Panc1 (cell line): Measurements from ENCODE around the gene ARMCX1. TPM values are rescaled to one million over a fixed set of nuclear protein-coding genes. Genes with fewer than 3 reads are reported as not detected.

ENCODE experiments used
- ATAC-seq: fragments of 200-7000 bp; cut with Tn5 transposase; 2 replicates; pipeline ENCODE4 v1.9.1; 2020; ENCODE audit warnings: mild to moderate bottlenecking, moderate library complexity
- BruUV-seq: library from RNA; stranded (reverse); fragments of 400-500 nt; replicated peaks from 2 replicates; lab custom pipeline; 2021; lab: Mats Ljungman, UMichigan
- CTCF ChIA-PET: fragments of 300-600 bp; sonication (Branson Sonifier 250); formaldehyde crosslinking; loops from one replicate; lab custom pipeline; 2022; ENCODE audit warnings: antibody characterized with exemption; lab: Charles Lee
- POLR2A ChIA-PET: fragments of 300-600 bp; sonication (Branson Sonifier 250); formaldehyde crosslinking; loops from one replicate; lab custom pipeline; 2022; ENCODE audit warnings: antibody characterized with exemption; lab: Charles Lee
- DNase-seq: peaks from one replicate; pipeline ENCODE4 v3.0.0-alpha.2; 2010; ENCODE audit warnings: low read depth, low spot score
- H3K27ac ChIP-seq: 2 replicates; pipeline ENCODE4 v1.5.1; 2011; ENCODE audit warnings: mild to moderate bottlenecking, low read length, inconsistent platforms
- H3K27me3 ChIP-seq: fragments of 200-500 bp; sonication (Bioruptor generic); 2 replicates; pipeline ENCODE4 v1.6.0; 2014; ENCODE audit warnings: low read length, inconsistent platforms; ENCODE audit not compliant: control insufficient read depth, insufficient read depth
- H3K36me3 ChIP-seq: fragments of 200-500 bp; sonication (Bioruptor generic); 2 replicates; pipeline ENCODE4 v1.5.1; 2014; ENCODE audit warnings: inconsistent platforms, mild to moderate bottlenecking, low read length, moderate library complexity; ENCODE audit not compliant: control insufficient read depth, insufficient read depth
- H3K4me1 ChIP-seq: 2 replicates; pipeline ENCODE4 v1.5.1; 2011; ENCODE audit warnings: inconsistent platforms, mild to moderate bottlenecking, low read length, moderate library complexity; ENCODE audit not compliant: control insufficient read depth, insufficient read depth
- H3K4me3 ChIP-seq, 2 experiments: 2 replicates each; pipeline ENCODE4 v1.5.1; 2011 to 2012; ENCODE audit warnings: low read depth in 2 of 2, low read length in 2 of 2, mild to moderate bottlenecking in 2 of 2, inconsistent platforms in 1 of 2, moderate library complexity in 1 of 2
- H3K9me3 ChIP-seq: fragments of 200-500 bp; sonication (Bioruptor generic); 2 replicates; pipeline ENCODE4 v1.5.1; 2014; ENCODE audit warnings: low read depth, mild to moderate bottlenecking, inconsistent platforms, low read length, moderate library complexity; ENCODE audit not compliant: control insufficient read depth, insufficient read depth
- POLR2AphosphoS5 ChIP-seq: IDR thresholded peaks from 2 replicates; pipeline ENCODE4 v1.6.1; 2012; ENCODE audit warnings: mild to moderate bottlenecking, low read depth, low read length, moderate library complexity
- SIN3A ChIP-seq: IDR thresholded peaks from 2 replicates; pipeline ENCODE4 v1.6.1; 2012; ENCODE audit warnings: low read depth, mild to moderate bottlenecking, low read length, moderate library complexity, borderline replicate concordance; ENCODE audit not compliant: insufficient read depth
- TCF7L2 ChIP-seq: IDR thresholded peaks from 2 replicates; pipeline ENCODE4 v1.6.1; 2011; ENCODE audit warnings: mild to moderate bottlenecking, low read depth, low read length, inconsistent platforms
- in situ Hi-C: cut with HindIII; loops from 2 replicates; pipeline ENCODE4 v1.10.0; 2016; ENCODE audit warnings: low sequenced_read_pairs, low pct_unique_long_range_greater_than_20kb
- intact Hi-C: fragments of 100-400 bp; cut with micrococcal nuclease; formaldehyde crosslinking; loops from one replicate; pipeline ENCODE4 v1.10.0; 2022; ENCODE audit not compliant: unreplicated experiment
- total RNA-seq: library from RNA; stranded (reverse); gene quantifications from one replicate; pipeline ENCODE4 v1.2.1, GENCODE V29; 2021; ENCODE audit not compliant: unreplicated experiment
- TF ChIP-seq, protein P1 (sequence below): fragments of 450-650 bp; IDR thresholded peaks from 2 replicates; pipeline ENCODE4 v1.5.1; 2017; ENCODE audit warnings: mild to moderate bottlenecking
- TF ChIP-seq, protein P2 (sequence below), 2 experiments: IDR thresholded peaks; 2 replicates each; pipeline ENCODE4 v1.6.1; 2011 to 2012; ENCODE audit warnings: low read depth in 2 of 2, control low read depth in 1 of 2, low read length in 1 of 2, mild to moderate bottlenecking in 1 of 2, moderate library complexity in 1 of 2; ENCODE audit not compliant: insufficient read depth in 1 of 2

ARMCX1 gene
- total RNA-seq, 1 experiment from 2014 or later: 4.7 TPM

DNA sequence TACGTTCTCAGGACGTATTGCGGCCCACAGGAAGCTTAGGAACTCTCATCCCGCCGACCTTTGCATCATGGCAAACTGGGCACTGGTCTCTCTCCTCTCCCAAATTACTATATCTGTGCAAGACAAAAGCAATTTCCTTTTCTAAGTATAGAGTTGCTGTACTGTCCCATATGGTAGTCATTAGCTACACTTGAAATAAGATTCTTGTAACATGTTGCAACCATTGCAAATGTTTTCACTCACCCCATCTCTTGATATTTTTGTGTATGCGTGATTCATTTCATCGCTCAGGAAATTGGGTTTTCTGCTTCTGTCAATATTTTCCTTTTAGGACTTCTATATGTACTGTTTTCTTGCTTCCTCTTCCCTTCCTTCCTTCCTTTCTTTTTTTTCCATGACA is 51.7 kb downstream of the ARMCX1 start:
- in situ Hi-C loops: no loop called here

More for the DNA sequence above, 51.7 kb downstream of the ARMCX1 start:
- H3K9me3 ChIP-seq: no peaks in the 10 kb centered on the region
- no TSS peak for BruUV-seq
- no peak for ATAC-seq
- H3K4me1 ChIP-seq: no peaks in the 10 kb centered on the region
- intact Hi-C loops: no loop called here
- H3K36me3 ChIP-seq: no peaks in the 10 kb centered on the region
- POLR2A ChIA-PET: no interaction called here
- no peak for TF ChIP-seq TCF7L2
- TF ChIP-seq, protein P1, sequence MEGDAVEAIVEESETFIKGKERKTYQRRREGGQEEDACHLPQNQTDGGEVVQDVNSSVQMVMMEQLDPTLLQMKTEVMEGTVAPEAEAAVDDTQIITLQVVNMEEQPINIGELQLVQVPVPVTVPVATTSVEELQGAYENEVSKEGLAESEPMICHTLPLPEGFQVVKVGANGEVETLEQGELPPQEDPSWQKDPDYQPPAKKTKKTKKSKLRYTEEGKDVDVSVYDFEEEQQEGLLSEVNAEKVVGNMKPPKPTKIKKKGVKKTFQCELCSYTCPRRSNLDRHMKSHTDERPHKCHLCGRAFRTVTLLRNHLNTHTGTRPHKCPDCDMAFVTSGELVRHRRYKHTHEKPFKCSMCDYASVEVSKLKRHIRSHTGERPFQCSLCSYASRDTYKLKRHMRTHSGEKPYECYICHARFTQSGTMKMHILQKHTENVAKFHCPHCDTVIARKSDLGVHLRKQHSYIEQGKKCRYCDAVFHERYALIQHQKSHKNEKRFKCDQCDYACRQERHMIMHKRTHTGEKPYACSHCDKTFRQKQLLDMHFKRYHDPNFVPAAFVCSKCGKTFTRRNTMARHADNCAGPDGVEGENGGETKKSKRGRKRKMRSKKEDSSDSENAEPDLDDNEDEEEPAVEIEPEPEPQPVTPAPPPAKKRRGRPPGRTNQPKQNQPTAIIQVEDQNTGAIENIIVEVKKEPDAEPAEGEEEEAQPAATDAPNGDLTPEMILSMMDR: no peak
- TF ChIP-seq, protein P2, sequence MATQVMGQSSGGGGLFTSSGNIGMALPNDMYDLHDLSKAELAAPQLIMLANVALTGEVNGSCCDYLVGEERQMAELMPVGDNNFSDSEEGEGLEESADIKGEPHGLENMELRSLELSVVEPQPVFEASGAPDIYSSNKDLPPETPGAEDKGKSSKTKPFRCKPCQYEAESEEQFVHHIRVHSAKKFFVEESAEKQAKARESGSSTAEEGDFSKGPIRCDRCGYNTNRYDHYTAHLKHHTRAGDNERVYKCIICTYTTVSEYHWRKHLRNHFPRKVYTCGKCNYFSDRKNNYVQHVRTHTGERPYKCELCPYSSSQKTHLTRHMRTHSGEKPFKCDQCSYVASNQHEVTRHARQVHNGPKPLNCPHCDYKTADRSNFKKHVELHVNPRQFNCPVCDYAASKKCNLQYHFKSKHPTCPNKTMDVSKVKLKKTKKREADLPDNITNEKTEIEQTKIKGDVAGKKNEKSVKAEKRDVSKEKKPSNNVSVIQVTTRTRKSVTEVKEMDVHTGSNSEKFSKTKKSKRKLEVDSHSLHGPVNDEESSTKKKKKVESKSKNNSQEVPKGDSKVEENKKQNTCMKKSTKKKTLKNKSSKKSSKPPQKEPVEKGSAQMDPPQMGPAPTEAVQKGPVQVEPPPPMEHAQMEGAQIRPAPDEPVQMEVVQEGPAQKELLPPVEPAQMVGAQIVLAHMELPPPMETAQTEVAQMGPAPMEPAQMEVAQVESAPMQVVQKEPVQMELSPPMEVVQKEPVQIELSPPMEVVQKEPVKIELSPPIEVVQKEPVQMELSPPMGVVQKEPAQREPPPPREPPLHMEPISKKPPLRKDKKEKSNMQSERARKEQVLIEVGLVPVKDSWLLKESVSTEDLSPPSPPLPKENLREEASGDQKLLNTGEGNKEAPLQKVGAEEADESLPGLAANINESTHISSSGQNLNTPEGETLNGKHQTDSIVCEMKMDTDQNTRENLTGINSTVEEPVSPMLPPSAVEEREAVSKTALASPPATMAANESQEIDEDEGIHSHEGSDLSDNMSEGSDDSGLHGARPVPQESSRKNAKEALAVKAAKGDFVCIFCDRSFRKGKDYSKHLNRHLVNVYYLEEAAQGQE (IDR thresholded peaks at IDR 0.05; ENCODE audit: insufficient read depth in 1 of 2, low read depth in 2 of 2, low read length in 1 of 2): no peak
- no peak for TF ChIP-seq SIN3A
- no peak for TF ChIP-seq POLR2AphosphoS5
- CTCF ChIA-PET: no interaction called here
- H3K4me3 ChIP-seq: no peak overlapping the region
- DNase-seq: no peak
- H3K27ac ChIP-seq: no peak overlapping the region
- H3K27me3 ChIP-seq: peaks cover 10% of the 10 kb centered on the region

Other genes starting within 250 kb of the ARMCX1 start
- gene TIMM8A, start 201.8 kb upstream of the ARMCX1 start, total RNA-seq: 39.1 TPM
- gene BTK, start 164.4 kb upstream of the ARMCX1 start, total RNA-seq: not detected
- gene RPL36A, start 159.5 kb upstream of the ARMCX1 start, total RNA-seq: 308 TPM
- 115 TPM for gene GLA, start 142.6 kb upstream of the ARMCX1 start, total RNA-seq
- 91.5 TPM for gene HNRNPH2, start 142.3 kb upstream of the ARMCX1 start, total RNA-seq
- 5.0 TPM for gene ARMCX4, start 65.1 kb upstream of the ARMCX1 start, total RNA-seq
- 43.6 TPM for gene ARMCX6, start 67.5 kb downstream of the ARMCX1 start, total RNA-seq
- gene ARMCX3, start 72.6 kb downstream of the ARMCX1 start, total RNA-seq: 25.9 TPM
- gene ARMCX2, start 109.3 kb downstream of the ARMCX1 start, total RNA-seq: 1.0 TPM